ENCODE data around the gene BOLA1. TPM values are rescaled to one million over a fixed set of nuclear protein-coding genes. Genes with fewer than 3 reads are reported as not detected.

BOLA1 gene, protein sequence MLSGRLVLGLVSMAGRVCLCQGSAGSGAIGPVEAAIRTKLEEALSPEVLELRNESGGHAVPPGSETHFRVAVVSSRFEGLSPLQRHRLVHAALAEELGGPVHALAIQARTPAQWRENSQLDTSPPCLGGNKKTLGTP
- 14.1 and 14.2 TPM in 2 replicates for total RNA-seq

DNA sequence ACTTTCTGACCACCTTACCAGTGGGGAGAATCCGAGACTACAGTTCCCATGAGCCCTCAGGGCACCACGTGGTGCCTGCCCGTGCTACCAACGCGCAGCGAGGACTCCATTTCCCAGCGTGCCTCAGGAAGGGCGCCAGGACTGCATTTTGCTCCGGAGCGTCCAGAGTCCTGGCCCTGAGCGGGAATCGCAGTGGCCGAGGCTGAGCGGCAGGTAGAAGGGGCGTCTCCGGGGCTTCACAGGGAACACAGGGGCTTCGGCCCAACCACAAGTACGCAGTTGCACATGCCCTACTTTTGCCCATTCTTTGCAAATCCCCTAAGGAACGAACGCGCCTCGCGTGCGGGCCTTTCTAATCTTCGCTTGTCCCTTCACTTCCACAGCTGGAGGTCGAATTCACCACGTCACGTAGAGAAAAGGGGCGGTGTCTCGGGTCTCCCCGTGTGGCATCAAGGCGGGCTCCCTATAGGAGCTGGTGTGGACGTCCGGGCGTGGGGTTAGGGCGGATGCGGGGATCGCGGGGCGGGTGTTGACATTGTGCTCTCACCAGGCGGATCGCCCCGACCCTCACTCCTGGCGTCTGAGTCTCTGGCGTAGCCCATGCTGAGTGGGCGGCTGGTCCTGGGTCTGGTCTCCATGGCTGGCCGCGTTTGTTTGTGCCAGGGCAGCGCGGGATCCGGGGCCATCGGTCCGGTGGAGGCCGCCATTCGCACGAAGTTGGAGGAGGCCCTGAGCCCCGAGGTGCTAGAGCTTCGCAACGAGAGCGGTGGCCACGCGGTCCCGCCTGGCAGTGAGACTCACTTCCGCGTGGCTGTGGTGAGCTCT, at the start of gene BOLA1:
TSS of gene BOLA1 (plus strand) at position 109 of the 825 bp plus-strand sequence. CDS start at position 601, 492 bp downstream.

DNA sequence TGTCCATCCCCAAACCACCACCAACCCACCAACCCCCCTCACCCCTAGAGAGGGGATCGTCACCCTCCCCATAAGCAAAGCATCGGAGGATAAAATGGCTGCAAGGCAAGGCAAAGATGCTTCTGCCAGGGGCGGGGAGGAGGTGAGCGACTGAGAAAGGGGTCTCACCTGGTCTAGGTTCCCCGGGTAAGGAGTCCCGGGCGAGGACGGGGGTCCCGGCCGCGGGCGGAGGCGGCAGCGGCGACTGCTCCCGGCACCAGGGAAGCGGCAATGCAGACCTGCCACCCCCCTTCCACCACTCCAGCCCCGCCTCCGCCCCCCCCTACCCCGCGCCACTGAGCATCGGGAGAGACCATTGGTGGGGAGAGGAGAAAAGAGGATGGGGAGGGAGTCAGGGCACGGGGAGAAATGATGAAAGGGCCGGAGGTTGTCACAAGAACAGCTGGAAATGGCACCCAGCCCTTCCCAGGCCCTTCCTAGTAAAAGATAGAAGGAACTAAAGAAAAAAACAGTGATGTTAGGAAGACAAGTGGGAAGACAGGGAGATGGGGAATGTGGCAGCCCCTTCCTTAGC, 18.3 kb downstream of the BOLA1 start, which contains the start of gene SV2A:
TSS of gene SV2A (minus strand) at position 274 of the 574 bp plus-strand sequence. CDS start 4,004 bp downstream, outside the sequence.

GRCh38 chr1:149927563-149928400, 28.4 kb downstream of the BOLA1 start, which contains the start of gene SF3B4:
SF3B4 (minus strand) TSS chr1:149927803; CDS start chr1:149927759, 44 bp downstream.

GRCh38 chr1:149936170-149936991, 37.0 kb downstream of the BOLA1 start, which contains the start of gene MTMR11:
MTMR11 (minus strand) TSS chr1:149936879; CDS start chr1:149936647, 232 bp downstream.

Other genes starting within 250 kb of the BOLA1 start
- gene FCGR1A, start 116.9 kb upstream of the BOLA1 start, total RNA-seq: 0.19 TPM in 1 of 2 replicates, not detected in the other
- gene SV2A, start 18.3 kb downstream of the BOLA1 start, total RNA-seq: 8.7 and 10.2 TPM in 2 replicates
- gene SF3B4, start 28.2 kb downstream of the BOLA1 start, total RNA-seq: 3.9 and 8.2 TPM in 2 replicates
- 3.8 and 6.5 TPM in 2 replicates for gene MTMR11, start 37.3 kb downstream of the BOLA1 start, total RNA-seq
- gene OTUD7B, start 111.2 kb downstream of the BOLA1 start, total RNA-seq: 14.9 and 15.3 TPM in 2 replicates
- gene VPS45, start 168.2 kb downstream of the BOLA1 start, total RNA-seq: 33.2 and 42.8 TPM in 2 replicates